HCT116 (cell line): ENCODE results near the gene CCDC116. TPM values are rescaled to one million over a fixed set of nuclear protein-coding genes. Genes with fewer than 3 reads are reported as not detected.

Experiments
- ATAC-seq: fragments of 200-7000 bp; cut with Tn5 transposase; 2 replicates; pipeline ENCODE4 v1.9.1; 2020; ENCODE audit warnings: mild to moderate bottlenecking, moderate library complexity
- BruUV-seq: library from RNA; stranded (reverse); fragments of 400-500 nt; replicated peaks from 2 replicates; lab custom pipeline; 2021; lab: Mats Ljungman, UMichigan
- CTCF ChIA-PET: fragments of 300-600 bp; sonication (Branson Sonifier 250); formaldehyde crosslinking; loops from one replicate; lab custom pipeline; 2021; ENCODE audit warnings: antibody characterized with exemption; lab: Charles Lee
- POLR2A ChIA-PET: fragments of 300-600, 350-600 bp; sonication (Branson Sonifier 250); formaldehyde crosslinking; loops from one replicate; lab custom pipeline; 2021; ENCODE audit warnings: antibody characterized with exemption; lab: Charles Lee
- RAD21 ChIA-PET, 2 experiments: fragments of 300-600 bp; sonication (Branson Sonifier 250); formaldehyde crosslinking; loops; one replicate each; lab custom pipeline; 2023; ENCODE audit warnings: low total read pairs in 2 of 2; ENCODE audit not compliant: uncharacterized antibody in 2 of 2, unreplicated experiment in 2 of 2, low non-redundant PET in 1 of 2; lab: Charles Lee
- DNase-seq: peaks from one replicate; pipeline ENCODE4 v3.0.0-alpha.2; 2010; ENCODE audit warnings: low read depth, low spot score
- H2AFZ ChIP-seq: fragments of 200-600 bp; shearing (Covaris generic), sonication (generic); 2 replicates; pipeline ENCODE4 v1.6.1; 2017; ENCODE audit warnings: low read depth, mixed run types, mixed read lengths, antibody characterized with exemption, low read length; ENCODE audit not compliant: poor library complexity, severe bottlenecking
- H3K27ac ChIP-seq: 2 replicates; pipeline ENCODE4 v1.5.1; 2012; ENCODE audit warnings: low read depth, low read length
- H3K27me3 ChIP-seq: fragments of 200-600 bp; sonication (generic); 2 replicates; pipeline ENCODE4 v1.6.1; 2016; ENCODE audit warnings: mixed run types, low read length, mixed read lengths; ENCODE audit not compliant: insufficient read depth
- H3K36me3 ChIP-seq, 2 experiments: fragments of 200-500 bp in 1 of 2; fragments of 200-600 bp in 1 of 2; sonication (Bioruptor generic) in 1 of 2; sonication (generic) in 1 of 2; 2 replicates each; pipeline versions ENCODE4 v1.5.1 to v1.6.1; 2014 to 2016; ENCODE audit warnings: low read length in 2 of 2, inconsistent platforms in 1 of 2, mixed read lengths in 1 of 2, mixed run types in 1 of 2; ENCODE audit not compliant: insufficient read depth in 2 of 2, control insufficient read depth in 1 of 2
- H3K4me1 ChIP-seq, 2 experiments: fragments of 200-600 bp in 1 of 2; sonication (generic) in 1 of 2; 2 replicates each; pipeline versions ENCODE4 v1.5.1 to v1.6.1; 2012 to 2017; ENCODE audit warnings: low read length in 2 of 2, inconsistent platforms in 1 of 2, mild to moderate bottlenecking in 1 of 2, mixed read lengths in 1 of 2, mixed run types in 1 of 2, moderate library complexity in 1 of 2; ENCODE audit not compliant: insufficient read depth in 2 of 2, control insufficient read depth in 1 of 2
- H3K4me2 ChIP-seq: fragments of 200-600 bp; sonication (generic); 2 replicates; pipeline ENCODE4 v1.6.1; 2017; ENCODE audit warnings: mixed run types, low read length, mixed read lengths
- H3K4me3 ChIP-seq, 2 experiments: fragments of 200-600 bp in 1 of 2; sonication (generic) in 1 of 2; replicated peaks in 1 of 2; 2 replicates each; pipeline ENCODE4 v1.5.1; 2011 to 2016; ENCODE audit warnings: low read length in 2 of 2, control low read depth in 1 of 2, low read depth in 1 of 2, mild to moderate bottlenecking in 1 of 2, mixed read lengths in 1 of 2, mixed run types in 1 of 2
- H3K79me2 ChIP-seq: fragments of 200-600 bp; sonication (generic); 2 replicates; pipeline ENCODE4 v1.6.1; 2017; ENCODE audit warnings: mild to moderate bottlenecking, mixed run types, low read length, moderate library complexity, mixed read lengths; ENCODE audit not compliant: insufficient read depth
- H3K9ac ChIP-seq: fragments of 200-600 bp; sonication (generic); 2 replicates; pipeline ENCODE4 v1.6.1; 2016; ENCODE audit warnings: low read length, mixed read lengths
- H3K9me2 ChIP-seq: fragments of 200-600 bp; sonication (generic), shearing (Covaris generic); 2 replicates; pipeline ENCODE4 v1.6.1; 2017; ENCODE audit warnings: mixed run types, mild to moderate bottlenecking, moderate library complexity; ENCODE audit not compliant: insufficient read depth
- H3K9me3 ChIP-seq, 2 experiments: fragments of 200-500 bp in 1 of 2; fragments of 200-600 bp in 1 of 2; sonication (Bioruptor generic) in 1 of 2; sonication (generic) in 1 of 2; 2 replicates each; pipeline ENCODE4 v1.6.1; 2014 to 2017; ENCODE audit warnings: low read length in 2 of 2, mixed read lengths in 2 of 2, inconsistent platforms in 1 of 2, low read depth in 1 of 2, mild to moderate bottlenecking in 1 of 2, mixed run types in 1 of 2, moderate library complexity in 1 of 2; ENCODE audit not compliant: control insufficient read depth in 1 of 2, insufficient read depth in 1 of 2
- H4K20me1 ChIP-seq: fragments of 200-600 bp; sonication (generic), shearing (Covaris generic); 2 replicates; pipeline ENCODE4 v1.6.1; 2017; ENCODE audit warnings: mixed run types, mild to moderate bottlenecking, moderate library complexity; ENCODE audit not compliant: insufficient read depth
- CBX3 ChIP-seq: IDR thresholded peaks from 2 replicates; pipeline ENCODE4 v1.6.1; 2012; ENCODE audit warnings: low read depth
- CEBPB ChIP-seq: IDR thresholded peaks from 2 replicates; pipeline ENCODE4 v1.6.1; 2012; ENCODE audit warnings: low read depth
- EGR1 ChIP-seq: IDR thresholded peaks from 2 replicates; pipeline ENCODE4 v1.6.1; 2012; ENCODE audit warnings: low read depth
- ELF1 ChIP-seq: IDR thresholded peaks from 2 replicates; pipeline ENCODE4 v1.6.1; 2012; ENCODE audit warnings: low read depth, borderline replicate concordance
- EZH2 ChIP-seq: fragments of 200-600 bp; sonication (generic); IDR thresholded peaks from 2 replicates; pipeline ENCODE4 v1.6.1; 2017; ENCODE audit warnings: antibody characterized with exemption, mixed run types
- EZH2phosphoT487 ChIP-seq: fragments of 200-600 bp; IDR thresholded peaks from 2 replicates; pipeline ENCODE4 v1.6.1; 2018; ENCODE audit warnings: antibody characterized with exemption, borderline replicate concordance
- POLR2A ChIP-seq: IDR thresholded peaks from 2 replicates; pipeline ENCODE4 v1.7.0; 2011; ENCODE audit warnings: borderline replicate concordance; ENCODE audit not compliant: insufficient read depth, insufficient read length; ENCODE audit errors: extremely low read depth
- RAD21 ChIP-seq: IDR thresholded peaks from 2 replicates; pipeline ENCODE4 v1.6.1; 2012; ENCODE audit warnings: low read depth, mild to moderate bottlenecking
- SP1 ChIP-seq: IDR thresholded peaks from 2 replicates; pipeline ENCODE4 v1.6.1; 2012; ENCODE audit warnings: low read depth
- ZFX ChIP-seq: fragments of 450-650 bp; IDR thresholded peaks from 2 replicates; pipeline ENCODE4 v1.6.1; 2017
- intact Hi-C: fragments of 100-400 bp; cut with micrococcal nuclease; formaldehyde crosslinking; loops from 2 replicates; pipeline ENCODE4 v1.10.0; 2022
- total RNA-seq: library from RNA; stranded (reverse); gene quantifications from one replicate; pipeline ENCODE4 v1.2.1, GENCODE V29; 2021; ENCODE audit not compliant: unreplicated experiment
- TF ChIP-seq, protein P1 (sequence below): IDR thresholded peaks from 2 replicates; pipeline ENCODE4 v1.6.1; 2012; ENCODE audit warnings: low read depth

CCDC116 gene
- total RNA-seq, 1 experiment from 2014 or later, result 0.66 TPM

- CTCF ChIA-PET, result no interaction called here
- Histone ChIP-seq H2AFZ (no peak overlapping the region), H3K4me3 (no peak overlapping the region), H3K4me1 (peaks cover 0 to 6% of the 10 kb centered on the region in 2 experiments; a peak in 1 of 4 replicates), H3K4me2 (no peak overlapping the region), H3K27me3 (no peaks in the 10 kb centered on the region), H3K36me3 (peaks cover 7 to 9% of the 10 kb centered on the region in 2 experiments; a peak in 3 of 4 replicates), H3K9ac (no peak overlapping the region), H3K79me2 (no peaks in the 10 kb centered on the region), H3K9me2 (no peaks in the 10 kb centered on the region), H3K27ac (no peak overlapping the region), H3K9me3 (no peaks in the 10 kb centered on the region), H4K20me1 (no peaks in the 10 kb centered on the region)
- intact Hi-C loops, result no loop called here
- RAD21 ChIA-PET, result no interaction called here
- POLR2A ChIA-PET, result no interaction called here
- DNase-seq, result no peak
- TF ChIP-seq EGR1 (0 out of 2 replicates have a peak, but pooled peaks have one; percentile 19), EZH2phosphoT487 (no peak)
- no peak; the same call in 1 of the 2 replicates for ATAC-seq
- BruUV-seq, result no TSS peak
These were observed 49.2 kb downstream of the CCDC116 start for GRCh38 chr22:21681566-21682370.

DNA sequence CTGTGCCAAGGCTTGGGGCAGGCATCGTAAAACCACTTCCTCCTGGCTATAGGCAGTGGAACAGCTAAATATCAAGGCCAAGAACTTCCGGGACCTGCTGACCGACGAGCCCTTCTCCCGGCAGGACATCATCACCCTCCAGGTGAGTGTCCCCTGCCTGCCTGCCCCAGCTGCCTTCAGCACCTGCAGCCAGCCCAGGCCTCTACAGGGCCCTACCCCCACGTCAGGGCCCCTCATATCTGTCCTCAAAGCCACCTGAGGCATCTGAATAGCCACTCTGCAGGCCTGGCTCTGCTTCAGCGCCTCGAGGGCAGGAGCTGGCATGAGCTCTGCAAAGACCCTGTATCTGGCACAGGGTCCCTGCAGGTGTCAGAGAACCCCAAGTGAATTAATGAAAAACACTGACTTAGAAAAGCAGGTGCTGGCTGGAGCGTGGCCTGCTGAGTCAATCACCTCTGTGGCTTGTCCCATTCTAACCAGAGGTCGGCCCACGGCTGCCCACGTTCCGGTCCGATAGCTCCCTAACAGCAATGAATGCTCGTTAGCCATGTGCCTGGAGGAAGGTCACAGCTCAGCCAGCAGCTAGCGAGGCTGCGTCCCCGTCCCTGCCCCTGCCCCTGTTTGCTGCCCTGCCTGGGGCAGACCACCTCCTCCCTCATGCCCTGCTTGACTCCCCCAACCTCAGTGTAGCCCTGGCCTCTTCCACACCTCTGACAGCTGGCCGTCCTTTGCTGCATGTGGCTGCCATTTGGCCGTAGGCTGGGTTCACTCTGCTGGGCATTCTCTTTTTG is 50.0 kb downstream of the CCDC116 start:
- H3K27me3 ChIP-seq, result no peaks in the 10 kb centered on the region
- H3K9me2 ChIP-seq, result no peaks in the 10 kb centered on the region
- no peak overlapping the region for H3K4me3 ChIP-seq
- H4K20me1 ChIP-seq, result no peaks in the 10 kb centered on the region
- H2AFZ ChIP-seq, result no peak overlapping the region
- no TSS peak for BruUV-seq
- no peak overlapping the region for H3K9ac ChIP-seq
- peaks cover 7 to 9% of the 10 kb centered on the region in 2 experiments; a peak in 3 of 4 replicates for H3K36me3 ChIP-seq
- TF ChIP-seq EZH2 (no peak), CBX3 (no peak), EGR1 (no peak), SP1 (no peak), POLR2A (no peak), ZFX (no peak), RAD21 (no peak), CEBPB (no peak), ELF1 (no peak)
- TF ChIP-seq, protein P1, sequence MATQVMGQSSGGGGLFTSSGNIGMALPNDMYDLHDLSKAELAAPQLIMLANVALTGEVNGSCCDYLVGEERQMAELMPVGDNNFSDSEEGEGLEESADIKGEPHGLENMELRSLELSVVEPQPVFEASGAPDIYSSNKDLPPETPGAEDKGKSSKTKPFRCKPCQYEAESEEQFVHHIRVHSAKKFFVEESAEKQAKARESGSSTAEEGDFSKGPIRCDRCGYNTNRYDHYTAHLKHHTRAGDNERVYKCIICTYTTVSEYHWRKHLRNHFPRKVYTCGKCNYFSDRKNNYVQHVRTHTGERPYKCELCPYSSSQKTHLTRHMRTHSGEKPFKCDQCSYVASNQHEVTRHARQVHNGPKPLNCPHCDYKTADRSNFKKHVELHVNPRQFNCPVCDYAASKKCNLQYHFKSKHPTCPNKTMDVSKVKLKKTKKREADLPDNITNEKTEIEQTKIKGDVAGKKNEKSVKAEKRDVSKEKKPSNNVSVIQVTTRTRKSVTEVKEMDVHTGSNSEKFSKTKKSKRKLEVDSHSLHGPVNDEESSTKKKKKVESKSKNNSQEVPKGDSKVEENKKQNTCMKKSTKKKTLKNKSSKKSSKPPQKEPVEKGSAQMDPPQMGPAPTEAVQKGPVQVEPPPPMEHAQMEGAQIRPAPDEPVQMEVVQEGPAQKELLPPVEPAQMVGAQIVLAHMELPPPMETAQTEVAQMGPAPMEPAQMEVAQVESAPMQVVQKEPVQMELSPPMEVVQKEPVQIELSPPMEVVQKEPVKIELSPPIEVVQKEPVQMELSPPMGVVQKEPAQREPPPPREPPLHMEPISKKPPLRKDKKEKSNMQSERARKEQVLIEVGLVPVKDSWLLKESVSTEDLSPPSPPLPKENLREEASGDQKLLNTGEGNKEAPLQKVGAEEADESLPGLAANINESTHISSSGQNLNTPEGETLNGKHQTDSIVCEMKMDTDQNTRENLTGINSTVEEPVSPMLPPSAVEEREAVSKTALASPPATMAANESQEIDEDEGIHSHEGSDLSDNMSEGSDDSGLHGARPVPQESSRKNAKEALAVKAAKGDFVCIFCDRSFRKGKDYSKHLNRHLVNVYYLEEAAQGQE, result no peak
- TF ChIP-seq, all 23 proteins: peak for 0
- POLR2A ChIA-PET, result no interaction called here
- CTCF ChIA-PET, result no interaction called here
- peaks cover 0 to 6% of the 10 kb centered on the region in 2 experiments; a peak in 1 of 4 replicates for H3K4me1 ChIP-seq
- H3K9me3 ChIP-seq, result no peaks in the 10 kb centered on the region
- no peak overlapping the region for H3K4me2 ChIP-seq
- RAD21 ChIA-PET, result no interaction called here
- ATAC-seq, result no peak
- intact Hi-C loops, result no loop called here
- DNase-seq, result no peak
- H3K79me2 ChIP-seq, result no peaks in the 10 kb centered on the region
- no peak overlapping the region for H3K27ac ChIP-seq
